HEK293T (cell line): ENCODE data around the gene SEMA3C.
A peak's percentile ranks its signal among the peaks of the same experiment; 100 is the strongest.

ENCODE experiments used
- CTCF ChIA-PET: fragments of 350-600 bp; formaldehyde crosslinking; extraction: SDS; loops from one replicate; lab custom pipeline; 2021; ENCODE audit warnings: antibody characterized with exemption, inconsistent platforms; lab: Yijun Ruan, JAX
- POLR2A ChIA-PET: fragments of 350-600 bp; formaldehyde crosslinking; extraction: SDS; loops from one replicate; lab custom pipeline; 2020; ENCODE audit warnings: antibody characterized with exemption, inconsistent platforms; lab: Yijun Ruan, JAX
- DNase-seq: peaks from one replicate; pipeline ENCODE4 v3.0.0; 2012; ENCODE audit warnings: mixed read lengths; ENCODE audit errors: extremely low spot score
- ARNT ChIP-seq: fragments of 450-650 bp; IDR thresholded peaks from 2 replicates; pipeline ENCODE4 v1.6.1; 2017; ENCODE audit warnings: mild to moderate bottlenecking
- BHLHE40 ChIP-seq: fragments of 450-650 bp; IDR thresholded peaks from 2 replicates; pipeline ENCODE4 v1.6.1; 2016; ENCODE audit warnings: mild to moderate bottlenecking, moderate library complexity, borderline replicate concordance
- CTBP1 ChIP-seq: fragments of 450-650 bp; IDR thresholded peaks from 2 replicates; pipeline ENCODE4 v1.6.1; 2016; ENCODE audit warnings: borderline replicate concordance
- ELF4 ChIP-seq: fragments of 450-650 bp; IDR thresholded peaks from 2 replicates; pipeline ENCODE4 v1.6.1; 2017; ENCODE audit warnings: antibody characterized with exemption
- FOXA1 ChIP-seq: fragments of 450-650 bp; IDR thresholded peaks from 2 replicates; pipeline ENCODE4 v1.6.1; 2016; ENCODE audit warnings: mild to moderate bottlenecking
- FOXK2 ChIP-seq: fragments of 450-650 bp; IDR thresholded peaks from 2 replicates; pipeline ENCODE4 v1.6.1; 2016; ENCODE audit warnings: mild to moderate bottlenecking
- FOXM1 ChIP-seq: fragments of 450-650 bp; IDR thresholded peaks from 2 replicates; pipeline ENCODE4 v1.6.1; 2017; ENCODE audit warnings: mild to moderate bottlenecking, borderline replicate concordance
- HDGF ChIP-seq: fragments of 450-650 bp; IDR thresholded peaks from 2 replicates; pipeline ENCODE4 v1.6.1; 2017; ENCODE audit warnings: antibody characterized with exemption, borderline replicate concordance
- L3MBTL2 ChIP-seq: fragments of 450-650 bp; conservative IDR thresholded peaks from 2 replicates; pipeline ENCODE4 v1.6.1; 2016; ENCODE audit warnings: mild to moderate bottlenecking
- LEF1 ChIP-seq: fragments of 450-650 bp; IDR thresholded peaks from 2 replicates; pipeline ENCODE4 v1.6.1; 2017; ENCODE audit warnings: mild to moderate bottlenecking, borderline replicate concordance
- NFRKB ChIP-seq: fragments of 450-650 bp; IDR thresholded peaks from 2 replicates; pipeline ENCODE4 v1.6.1; 2016; ENCODE audit warnings: mild to moderate bottlenecking, moderate library complexity
- SP1 ChIP-seq: fragments of 450-650 bp; IDR thresholded peaks from 2 replicates; pipeline ENCODE4 v1.6.1; 2017
- SUZ12 ChIP-seq: fragments of 450-650 bp; IDR thresholded peaks from 2 replicates; pipeline ENCODE4 v1.6.1; 2016; ENCODE audit warnings: mild to moderate bottlenecking
- TARDBP ChIP-seq: fragments of 450-650 bp; IDR thresholded peaks from 2 replicates; pipeline ENCODE4 v1.6.1; 2016
- ZNF384 ChIP-seq: fragments of 450-650 bp; IDR thresholded peaks from 2 replicates; pipeline ENCODE4 v1.6.1; 2016
- TF ChIP-seq, protein P1 (sequence below): fragments of 450-650 bp; IDR thresholded peaks from 2 replicates; pipeline ENCODE4 v1.6.1; 2016

SEMA3C gene

DNA sequence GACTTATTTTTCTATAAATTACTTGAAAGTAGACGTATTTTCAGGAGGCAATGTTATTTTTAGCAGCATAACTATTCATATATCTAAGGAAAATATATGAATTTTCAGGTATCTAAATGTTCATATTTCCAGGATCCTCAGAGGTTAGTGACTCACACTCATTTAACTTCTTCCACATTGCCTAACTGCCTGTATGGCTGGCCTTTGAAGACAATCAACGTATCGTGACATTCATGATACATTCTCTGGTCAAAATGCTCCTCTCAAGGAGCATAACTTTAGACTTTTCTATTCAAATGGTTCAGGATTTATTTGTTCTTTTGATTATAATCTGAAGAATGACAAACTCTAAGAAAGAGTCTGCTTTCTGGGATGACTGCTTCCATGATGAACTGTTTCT is 89.3 kb downstream of the SEMA3C start:
- ChIA-PET CTCF (no interaction called here), POLR2A (interaction anchor here (1.1 kb wide), 1 partner anchor 41 kb away, joined by 3 read pairs; no protein-coding TSS in a partner anchor)
- no peak for DNase-seq
- no peak for TF ChIP-seq HDGF
- no peak for TF ChIP-seq L3MBTL2
- TF ChIP-seq, protein P1, sequence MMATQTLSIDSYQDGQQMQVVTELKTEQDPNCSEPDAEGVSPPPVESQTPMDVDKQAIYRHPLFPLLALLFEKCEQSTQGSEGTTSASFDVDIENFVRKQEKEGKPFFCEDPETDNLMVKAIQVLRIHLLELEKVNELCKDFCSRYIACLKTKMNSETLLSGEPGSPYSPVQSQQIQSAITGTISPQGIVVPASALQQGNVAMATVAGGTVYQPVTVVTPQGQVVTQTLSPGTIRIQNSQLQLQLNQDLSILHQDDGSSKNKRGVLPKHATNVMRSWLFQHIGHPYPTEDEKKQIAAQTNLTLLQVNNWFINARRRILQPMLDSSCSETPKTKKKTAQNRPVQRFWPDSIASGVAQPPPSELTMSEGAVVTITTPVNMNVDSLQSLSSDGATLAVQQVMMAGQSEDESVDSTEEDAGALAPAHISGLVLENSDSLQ: no peak
- TF ChIP-seq ZNF384: no peak

DNA sequence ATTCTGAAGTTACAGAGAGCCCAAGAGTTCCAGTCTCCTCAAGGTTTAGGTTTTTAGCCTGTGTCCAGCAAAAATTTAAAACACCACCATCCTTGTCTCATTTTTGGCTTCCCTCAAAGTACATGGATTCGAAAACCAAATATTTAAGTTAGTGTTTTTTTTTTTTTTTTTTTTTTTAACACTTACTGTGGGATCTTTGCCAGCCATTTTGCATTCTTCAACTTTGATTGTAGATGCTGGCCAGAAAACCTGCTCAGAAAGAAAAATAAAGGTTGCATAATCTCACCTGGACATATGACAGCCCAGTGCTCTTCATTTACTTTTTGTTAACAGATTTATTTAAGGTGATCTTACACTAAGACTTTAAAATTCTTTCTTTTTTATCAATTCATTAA is 91.6 kb downstream of the SEMA3C start:
- ChIA-PET POLR2A (no interaction called here), CTCF (no interaction called here)
- TF ChIP-seq ZNF384: 0 out of 2 replicates have a peak, but pooled peaks have one; percentile 10
- no peak for TF ChIP-seq TARDBP
- DNase-seq: no peak

DNA sequence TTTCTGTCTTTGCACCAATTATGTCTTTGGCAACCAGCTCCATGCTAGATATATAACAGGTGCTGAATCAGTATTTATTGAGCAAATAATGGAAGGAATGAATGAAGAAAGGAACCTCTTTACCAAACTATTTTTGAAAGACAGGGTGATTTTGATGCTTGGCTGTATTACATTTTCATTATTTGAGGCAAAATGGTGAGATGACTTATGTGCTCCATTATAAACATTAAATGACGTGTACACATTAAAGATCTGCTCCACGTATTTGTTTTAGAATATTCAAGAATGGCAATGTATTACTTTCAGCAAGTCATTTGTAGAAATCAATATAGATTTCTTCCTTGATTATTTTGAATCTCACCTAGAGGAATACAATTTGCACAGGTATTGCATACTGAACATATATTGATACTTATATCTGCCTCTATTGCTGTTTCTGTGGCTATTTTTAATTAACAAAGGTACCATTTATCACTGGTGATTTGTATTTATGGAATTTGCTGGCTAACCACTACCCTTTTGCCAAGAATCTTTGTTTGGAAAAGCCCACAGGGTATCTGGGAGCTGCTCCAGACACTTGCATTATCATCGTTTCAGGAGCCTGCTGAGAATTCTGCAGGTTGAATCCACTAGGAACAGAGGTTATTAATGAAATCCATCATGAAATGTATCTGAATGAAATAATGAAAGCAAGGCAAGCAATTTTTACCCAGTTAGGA is 92.2 kb downstream of the SEMA3C start:
- CTCF ChIA-PET: no interaction called here
- no peak for DNase-seq
- POLR2A ChIA-PET: no interaction called here
- TF ChIP-seq SUZ12 (no peak), CTBP1 (no peak), ELF4 (no peak), FOXA1 (no peak), ARNT (no peak), BHLHE40 (no peak), NFRKB (no peak), TARDBP (no peak), LEF1 (no peak)

DNA sequence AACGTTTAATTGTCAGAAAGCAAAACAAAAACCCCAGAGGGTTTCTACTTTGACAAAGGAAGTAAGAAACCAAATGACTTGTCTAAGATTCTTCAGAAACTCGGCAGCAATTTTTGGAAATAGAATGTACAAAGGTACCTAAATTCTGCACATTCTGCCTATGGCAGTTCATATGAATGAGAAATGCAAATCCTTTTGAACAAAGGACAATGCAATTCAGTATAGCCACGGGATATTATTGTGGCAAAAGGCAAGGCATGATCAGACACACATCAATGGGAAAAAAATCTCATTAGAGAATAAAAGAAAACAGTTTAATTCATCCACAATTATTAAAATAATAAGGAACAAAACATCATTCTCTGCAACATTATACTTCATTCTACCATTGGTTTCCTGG is 93.4 kb downstream of the SEMA3C start:
- POLR2A ChIA-PET: no interaction called here
- CTCF ChIA-PET: no interaction called here
- DNase-seq: no peak
- no peak for TF ChIP-seq SUZ12
- no peak for TF ChIP-seq LEF1
- no peak for TF ChIP-seq SP1
- no peak for TF ChIP-seq ELF4
- no peak for TF ChIP-seq HDGF
- no peak for TF ChIP-seq TARDBP
- TF ChIP-seq ARNT: no peak
- no peak for TF ChIP-seq FOXA1
- no peak for TF ChIP-seq CTBP1
- TF ChIP-seq, protein P1: no peak
- no peak for TF ChIP-seq FOXK2
- TF ChIP-seq L3MBTL2: no peak
- no peak for TF ChIP-seq ZNF384
- no peak for TF ChIP-seq BHLHE40
- TF ChIP-seq NFRKB: no peak

DNA sequence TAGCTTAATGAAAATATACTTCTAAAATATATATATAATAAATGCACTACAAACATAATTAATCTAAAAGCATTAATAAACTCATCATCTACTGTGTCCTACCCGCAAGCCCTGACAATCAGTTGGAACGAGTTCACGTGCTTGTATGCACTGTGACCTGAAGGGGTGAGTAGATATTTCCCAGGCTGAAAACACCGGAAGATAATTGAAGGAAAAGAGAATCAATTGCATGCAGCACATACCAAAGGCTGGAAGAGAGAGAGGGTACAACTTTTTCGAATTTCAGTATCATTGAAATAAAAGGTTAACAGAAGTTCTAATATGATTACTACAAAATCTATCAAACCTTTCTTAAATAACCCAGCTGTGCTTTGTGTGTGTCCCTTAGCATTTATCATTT is 94.6 kb downstream of the SEMA3C start:
- ChIA-PET POLR2A (no interaction called here), CTCF (interaction anchor here (0.6 kb wide), 2 partner anchors 22 to 93 kb away, joined by 3 to 6 read pairs; no protein-coding TSS in a partner anchor)
- TF ChIP-seq, protein P1: no peak
- no peak for DNase-seq

DNA sequence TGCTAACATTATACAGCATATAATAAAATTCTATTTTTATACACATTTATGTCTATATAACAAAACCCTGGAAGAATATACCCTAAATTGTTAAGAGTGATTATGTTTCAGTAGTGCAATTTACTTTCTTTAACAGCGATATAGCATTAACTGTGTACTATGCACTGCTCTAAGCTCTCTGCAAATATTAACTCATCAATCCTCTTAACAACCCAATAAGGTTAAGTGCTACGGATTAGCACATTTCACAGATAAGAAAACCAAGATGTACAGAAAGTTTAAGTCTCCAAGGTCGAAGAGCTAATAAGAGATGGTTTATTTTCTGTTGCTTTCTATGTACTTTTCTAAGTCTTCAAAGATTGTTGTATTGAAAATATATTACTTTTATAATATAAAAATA is 95.8 kb downstream of the SEMA3C start:
- TF ChIP-seq FOXA1 (peak; percentile 15; the same call in 1 of the 2 replicates), NFRKB (no peak)
- TF ChIP-seq, protein P1: peak; percentile 33; the same call in 1 of the 2 replicates
- ChIA-PET CTCF (interaction anchor here (0.6 kb wide), 1 partner anchor 34 kb away, joined by 3 read pairs; no protein-coding TSS in a partner anchor), POLR2A (interaction anchor here (1.4 kb wide), 1 partner anchor 96 kb away, joined by 4 read pairs; the partner anchor contains the start of gene SEMA3C)
- DNase-seq: no peak

DNA sequence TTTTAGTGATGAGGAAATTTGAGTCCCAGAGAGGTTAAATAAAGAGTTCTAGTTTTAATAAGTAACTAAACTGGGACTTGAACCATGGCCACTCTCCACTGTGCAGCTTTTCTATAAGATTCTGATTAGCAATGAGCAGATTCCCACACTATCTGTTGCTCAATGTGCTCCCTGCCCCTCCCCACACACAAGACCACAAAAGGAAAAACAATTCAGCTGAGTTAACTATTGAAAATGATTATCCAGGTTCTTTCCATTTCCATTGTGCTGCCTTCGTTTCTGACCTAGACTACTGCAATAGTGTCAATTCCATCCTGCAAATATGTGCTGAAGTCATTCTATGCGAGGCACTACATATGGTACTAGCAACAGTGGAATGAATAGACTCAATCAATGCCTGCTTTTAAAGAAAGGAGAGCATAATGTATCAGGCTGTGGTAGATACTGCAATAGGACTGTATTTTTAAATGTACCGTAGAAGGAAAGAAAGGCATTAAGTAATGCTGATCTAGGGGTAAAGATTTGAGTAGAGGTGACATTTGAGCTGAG is 97.0 kb downstream of the SEMA3C start:
- ChIA-PET POLR2A (interaction anchor here (1.4 kb wide), 1 partner anchor 97 kb away, joined by 4 read pairs; the partner anchor contains the start of gene SEMA3C), CTCF (no interaction called here)
- no peak for DNase-seq
- TF ChIP-seq, protein P1: no peak
- TF ChIP-seq LEF1: no peak
- TF ChIP-seq TARDBP: no peak
- TF ChIP-seq SUZ12: no peak
- TF ChIP-seq BHLHE40: no peak
- TF ChIP-seq L3MBTL2: no peak
- TF ChIP-seq SP1: no peak
- TF ChIP-seq HDGF: no peak
- no peak for TF ChIP-seq CTBP1
- TF ChIP-seq FOXA1: no peak
- no peak for TF ChIP-seq FOXK2
- no peak for TF ChIP-seq FOXM1
- TF ChIP-seq ELF4: no peak
- TF ChIP-seq NFRKB: no peak
- no peak for TF ChIP-seq ZNF384
- no peak for TF ChIP-seq ARNT
